GM06990 (cell line): ENCODE data around the gene PEX14.

Experiments
- DNase-seq: peaks from one replicate; pipeline ENCODE4 v3.0.0-alpha.2; 2011; ENCODE audit not compliant: insufficient read length; ENCODE audit errors: extremely low read depth
- H3K27me3 ChIP-seq: replicated peaks from 2 replicates; pipeline ENCODE4 v1.6.0; 2011; ENCODE audit warnings: low read length; ENCODE audit not compliant: control insufficient read depth, insufficient read depth
- H3K36me3 ChIP-seq: 2 replicates; pipeline ENCODE4 v1.5.1; 2011; ENCODE audit warnings: low read length; ENCODE audit not compliant: control insufficient read depth, insufficient read depth
- H3K4me3 ChIP-seq: replicated peaks from 2 replicates; pipeline ENCODE4 v1.5.1; 2011; ENCODE audit warnings: low read depth, mild to moderate bottlenecking, control low read depth, low read length
- TF ChIP-seq, protein P1 (sequence below): IDR thresholded peaks from 2 replicates; pipeline ENCODE4 v1.5.1; 2011; ENCODE audit warnings: low read length, control low read depth, mild to moderate bottlenecking, inconsistent platforms; ENCODE audit not compliant: insufficient read depth, poor library complexity, severe bottlenecking

PEX14 gene

DNA sequence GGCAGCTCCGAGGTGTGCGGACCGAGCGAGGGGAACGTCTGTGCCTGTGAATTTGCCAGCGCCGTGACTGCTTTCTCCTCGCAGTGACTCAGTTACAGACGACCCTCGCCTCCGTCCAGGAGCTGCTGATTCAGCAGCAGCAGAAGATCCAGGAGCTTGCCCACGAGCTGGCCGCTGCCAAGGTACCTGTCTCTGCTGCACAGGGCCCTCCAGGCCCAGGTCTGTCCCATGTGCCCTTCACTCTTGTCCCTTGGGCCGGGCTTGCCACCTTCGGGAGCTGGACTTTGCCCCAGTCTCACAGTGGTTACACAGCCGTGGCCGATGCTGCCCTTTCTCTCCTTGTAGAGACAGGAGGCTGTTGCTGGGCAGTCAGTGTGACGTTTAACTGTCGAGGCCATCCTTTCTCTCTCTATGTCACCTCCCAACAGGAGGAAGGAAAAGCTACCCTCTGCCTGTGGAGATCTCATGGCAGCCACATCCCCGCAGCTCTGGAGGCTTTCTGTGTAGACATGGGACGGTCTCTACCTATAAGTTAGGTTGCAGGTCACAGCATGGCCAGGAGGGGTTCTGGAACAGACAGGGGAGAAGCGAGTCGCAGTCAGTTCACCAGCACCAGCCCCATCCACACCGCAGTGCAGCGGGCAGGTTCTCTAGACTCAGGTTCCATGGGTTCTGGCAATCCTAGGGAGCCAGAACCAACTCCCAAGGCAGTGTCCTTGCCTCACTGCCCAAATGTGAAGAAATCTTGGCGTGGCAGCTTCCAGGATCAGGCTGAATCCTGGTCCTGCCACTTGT lies 149.7 kb downstream of the PEX14 start:
- Histone ChIP-seq H3K27me3 (no peaks in the 10 kb centered on the region), H3K36me3 (peaks cover 15% of the 10 kb centered on the region), H3K4me3 (no peak overlapping the region)
- TF ChIP-seq, protein P1, sequence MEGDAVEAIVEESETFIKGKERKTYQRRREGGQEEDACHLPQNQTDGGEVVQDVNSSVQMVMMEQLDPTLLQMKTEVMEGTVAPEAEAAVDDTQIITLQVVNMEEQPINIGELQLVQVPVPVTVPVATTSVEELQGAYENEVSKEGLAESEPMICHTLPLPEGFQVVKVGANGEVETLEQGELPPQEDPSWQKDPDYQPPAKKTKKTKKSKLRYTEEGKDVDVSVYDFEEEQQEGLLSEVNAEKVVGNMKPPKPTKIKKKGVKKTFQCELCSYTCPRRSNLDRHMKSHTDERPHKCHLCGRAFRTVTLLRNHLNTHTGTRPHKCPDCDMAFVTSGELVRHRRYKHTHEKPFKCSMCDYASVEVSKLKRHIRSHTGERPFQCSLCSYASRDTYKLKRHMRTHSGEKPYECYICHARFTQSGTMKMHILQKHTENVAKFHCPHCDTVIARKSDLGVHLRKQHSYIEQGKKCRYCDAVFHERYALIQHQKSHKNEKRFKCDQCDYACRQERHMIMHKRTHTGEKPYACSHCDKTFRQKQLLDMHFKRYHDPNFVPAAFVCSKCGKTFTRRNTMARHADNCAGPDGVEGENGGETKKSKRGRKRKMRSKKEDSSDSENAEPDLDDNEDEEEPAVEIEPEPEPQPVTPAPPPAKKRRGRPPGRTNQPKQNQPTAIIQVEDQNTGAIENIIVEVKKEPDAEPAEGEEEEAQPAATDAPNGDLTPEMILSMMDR = no peak
- DNase-seq = no peak

DNA sequence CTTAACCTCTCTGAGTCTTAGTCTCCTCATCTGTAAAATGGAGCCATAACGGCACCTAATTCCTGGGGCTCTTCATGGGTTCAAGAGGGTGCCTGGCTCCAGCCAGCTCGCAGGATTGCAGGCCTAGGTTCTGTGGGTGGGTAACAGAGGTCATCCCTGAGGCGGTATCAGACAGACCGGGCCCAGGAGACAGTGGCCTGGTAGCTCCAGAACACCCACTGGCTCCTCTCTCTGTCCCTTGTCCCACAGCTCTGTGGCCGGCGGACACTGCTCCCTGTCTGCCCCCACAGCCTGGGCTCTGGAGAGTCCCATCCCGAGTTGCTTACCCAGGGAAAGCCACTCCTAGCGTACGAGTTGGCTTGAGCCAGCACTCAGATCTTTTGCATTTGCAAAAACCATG lies 150.3 kb downstream of the PEX14 start:
- TF ChIP-seq, protein P1 = no peak
- Histone ChIP-seq H3K36me3 (peaks cover 15% of the 10 kb centered on the region), H3K4me3 (no peak overlapping the region), H3K27me3 (no peaks in the 10 kb centered on the region)
- no peak for DNase-seq

DNA sequence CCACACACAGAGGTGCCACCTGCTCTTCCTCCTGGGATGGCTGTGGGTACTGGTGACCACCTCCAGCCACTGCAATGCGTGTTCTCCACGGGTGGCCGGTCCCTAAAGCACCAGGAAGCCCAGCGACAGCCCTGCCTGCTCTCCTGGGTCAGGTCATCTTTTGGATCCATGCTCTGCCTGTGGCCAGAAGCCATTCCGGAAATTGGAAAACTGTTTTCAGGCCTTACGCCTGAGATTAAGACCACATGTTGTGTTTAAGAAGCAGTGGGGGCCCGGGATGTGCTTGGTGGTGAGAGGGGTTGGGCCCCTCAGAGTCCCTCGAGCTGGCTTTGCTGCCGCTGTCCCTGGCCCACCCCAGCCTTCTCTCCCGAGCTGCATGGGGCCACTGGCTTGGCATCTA lies 150.8 kb downstream of the PEX14 start:
- TF ChIP-seq, protein P1 = no peak
- Histone ChIP-seq H3K27me3 (no peaks in the 10 kb centered on the region), H3K36me3 (peaks cover 16% of the 10 kb centered on the region), H3K4me3 (no peak overlapping the region)
- no peak for DNase-seq

DNA sequence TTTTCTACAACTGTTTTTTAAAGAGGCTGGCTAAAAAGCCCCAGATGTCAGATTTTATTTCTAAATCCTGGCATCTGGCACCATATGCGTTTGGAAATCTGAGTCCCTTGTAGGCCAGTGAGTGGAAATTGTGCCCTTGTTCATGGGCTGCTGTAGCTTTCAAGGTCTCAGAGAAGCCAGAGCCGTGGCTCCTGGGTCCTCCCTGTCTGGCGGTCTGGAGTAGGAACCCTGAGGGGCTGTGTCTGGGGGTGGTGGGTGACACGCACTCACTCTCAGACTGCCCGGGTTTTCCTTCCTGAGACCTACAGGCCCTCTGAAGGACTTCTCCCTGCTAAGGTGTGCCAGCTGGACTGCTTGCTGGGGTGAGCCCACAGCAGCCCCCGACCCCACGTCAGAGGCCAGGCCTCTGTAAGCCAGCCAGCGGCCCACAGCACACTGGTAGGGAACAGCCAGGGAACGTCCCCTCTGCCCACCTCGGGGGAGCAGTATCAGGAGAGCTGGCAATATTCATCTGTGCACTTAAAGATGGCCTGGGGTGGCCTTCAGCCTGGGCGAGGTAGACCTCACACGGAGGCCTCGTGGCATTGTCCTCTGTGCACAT lies 151.5 kb downstream of the PEX14 start:
- H3K36me3 ChIP-seq = peaks cover 16% of the 10 kb centered on the region
- TF ChIP-seq, protein P1 = no peak
- H3K4me3 ChIP-seq = no peak overlapping the region
- no peaks in the 10 kb centered on the region for H3K27me3 ChIP-seq
- DNase-seq = no peak

DNA sequence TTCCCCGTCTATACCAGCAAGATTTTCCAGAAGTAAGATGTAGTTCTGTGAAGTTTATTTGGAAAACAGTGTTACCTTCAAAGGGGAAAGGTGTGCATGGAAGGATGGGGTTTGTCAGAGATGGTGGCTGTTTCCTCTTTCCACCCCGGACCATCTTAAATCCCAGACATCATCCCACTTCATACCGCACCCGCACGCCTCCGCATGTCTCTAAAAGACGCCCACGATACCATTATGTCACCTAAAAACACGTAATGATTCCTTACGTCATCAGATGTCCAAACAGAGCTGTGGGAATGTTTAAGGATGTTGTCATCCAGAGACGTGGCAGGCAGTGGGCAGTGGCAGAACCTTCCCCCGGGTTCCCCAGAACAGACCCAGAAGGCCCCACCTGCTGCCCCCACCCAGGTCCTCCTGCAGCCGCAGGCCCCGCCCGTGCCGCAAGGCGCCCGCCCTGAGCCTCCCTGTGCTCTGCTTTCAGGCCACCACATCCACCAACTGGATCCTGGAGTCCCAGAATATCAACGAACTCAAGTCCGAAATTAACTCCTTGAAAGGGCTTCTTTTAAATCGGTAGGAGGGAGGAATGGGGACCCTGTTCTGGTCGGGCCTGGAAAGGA lies 152.2 kb downstream of the PEX14 start:
- TF ChIP-seq, protein P1 = no peak
- no peak for DNase-seq
- no peak overlapping the region for H3K4me3 ChIP-seq
- peaks cover 15% of the 10 kb centered on the region for H3K36me3 ChIP-seq
- no peaks in the 10 kb centered on the region for H3K27me3 ChIP-seq
